OCI-LY1 (cell line): ENCODE data around the gene ACTG1.

Experiments
- CTCF ChIP-seq: fragments of 200-600 bp; sonication (generic), shearing (Covaris generic); IDR thresholded peaks from 2 replicates; pipeline ENCODE4 v1.5.1; 2017; ENCODE audit warnings: mild to moderate bottlenecking, antibody characterized with exemption, low read length, moderate library complexity, mixed read lengths
- EZH2 ChIP-seq: fragments of 200-600 bp; sonication (generic), shearing (Covaris generic); IDR thresholded peaks from 2 replicates; pipeline ENCODE4 v1.8.0; 2017; ENCODE audit warnings: borderline replicate concordance, mixed run types, mild to moderate bottlenecking, antibody characterized with exemption, low read length, moderate library complexity, mixed read lengths

DNA sequence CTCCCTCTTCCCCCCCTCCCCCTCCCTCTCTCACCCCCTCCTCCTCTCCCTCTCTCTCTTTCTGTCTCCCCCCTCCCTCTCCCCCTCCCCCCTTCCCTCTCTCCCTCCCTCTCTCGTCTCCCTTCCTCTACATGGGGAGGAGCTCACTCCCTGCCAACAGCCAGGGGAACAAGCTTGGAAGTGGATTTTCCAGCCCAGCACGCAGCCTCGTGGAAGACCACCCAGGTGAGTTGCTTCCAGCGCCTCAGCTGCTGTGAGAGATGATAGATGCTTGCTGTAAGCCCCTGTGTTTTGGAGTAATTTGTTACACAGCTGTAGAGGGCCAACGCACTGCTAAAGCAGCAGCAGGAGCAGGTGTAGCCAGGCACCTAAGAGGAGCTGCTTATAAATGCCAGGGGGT, 20.8 kb downstream of the ACTG1 start:
- no peak for TF ChIP-seq EZH2
- no peak for TF ChIP-seq CTCF
